Activated naive CD8-positive, alpha-beta T cell treated with anti-CD3 and anti-CD28 coated beads, Interleukin-2, amount 50 U/mL, for 24 hours (primary cell): Measurements from ENCODE around the gene SGSM1.
A peak's percentile ranks its signal among the peaks of the same experiment; 100 is the strongest.

Source experiments
- ATAC-seq: fragments of 150-1000 bp; cut with Tn5 transposase; one replicate; pipeline ENCODE4 v1.10.0; 2021
- DNase-seq: peaks from one replicate; pipeline ENCODE4 v3.0.0; 2021
- H3K27ac Mint-ChIP-seq: one replicate; pipeline ENCODE4 v1.8.0; 2021; ENCODE audit warnings: mild to moderate bottlenecking, mixed read lengths
- H3K27me3 Mint-ChIP-seq: one replicate; pipeline ENCODE4 v1.8.0; 2021; ENCODE audit warnings: mixed read lengths
- H3K36me3 Mint-ChIP-seq: one replicate; pipeline ENCODE4 v1.8.0; 2021; ENCODE audit warnings: low read depth, mixed read lengths
- H3K4me1 Mint-ChIP-seq: one replicate; pipeline ENCODE4 v1.8.0; 2021; ENCODE audit warnings: mixed read lengths
- H3K4me3 Mint-ChIP-seq: one replicate; pipeline ENCODE4 v1.8.0; 2021; ENCODE audit warnings: mild to moderate bottlenecking, moderate library complexity, mixed read lengths
- H3K9me3 Mint-ChIP-seq: one replicate; pipeline ENCODE4 v1.8.0; 2021; ENCODE audit warnings: mixed read lengths

Gene SGSM1

DNA sequence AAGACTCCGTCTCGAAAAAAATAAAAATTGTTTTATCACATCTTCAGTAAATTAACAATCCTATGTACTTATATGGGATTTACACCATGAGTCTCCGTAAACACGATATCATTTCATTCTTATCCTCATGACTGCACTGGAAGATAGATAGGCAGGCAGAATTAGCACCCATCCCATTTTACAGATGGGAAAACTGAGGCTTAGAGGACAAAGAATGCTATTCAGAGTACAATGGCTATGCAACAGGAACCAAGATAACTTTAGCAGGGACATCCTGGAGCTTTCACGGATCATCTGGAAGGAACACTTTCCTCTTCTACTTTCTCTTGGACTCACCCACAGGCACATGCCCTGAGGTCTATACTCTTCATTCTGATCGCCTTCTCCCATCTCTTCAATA lies 14.6 kb upstream of the SGSM1 start:
- no peak overlapping the region for H3K4me3 Mint-ChIP-seq
- DNase-seq, result no peak
- no peaks in the 10 kb centered on the region for H3K4me1 Mint-ChIP-seq
- H3K27ac Mint-ChIP-seq, result no peak overlapping the region
- ATAC-seq, result no peak
- no peaks in the 10 kb centered on the region for H3K27me3 Mint-ChIP-seq
- H3K9me3 Mint-ChIP-seq, result no peaks in the 10 kb centered on the region
- H3K36me3 Mint-ChIP-seq, result no peaks in the 10 kb centered on the region

DNA sequence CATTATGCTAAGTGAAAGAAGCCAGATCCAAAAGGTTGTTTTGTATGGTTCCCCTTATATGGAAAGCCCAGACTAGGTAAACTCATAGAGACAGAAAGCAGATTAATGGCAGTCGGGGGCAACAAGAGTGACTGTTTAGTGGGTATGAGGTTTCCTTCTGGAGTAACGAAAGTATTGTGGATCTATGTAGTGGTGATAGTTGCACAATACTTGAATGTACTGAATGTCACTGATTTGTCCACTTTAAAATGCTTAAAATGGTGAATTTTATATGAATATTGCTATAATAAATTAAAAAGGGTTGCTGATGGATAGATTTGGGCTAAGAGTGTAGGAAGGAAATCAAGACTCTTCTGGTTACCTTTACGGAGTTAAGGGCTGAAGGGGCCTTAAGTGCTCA lies 10.0 kb upstream of the SGSM1 start:
- Mint-ChIP-seq H3K27ac (no peak overlapping the region), H3K4me1 (no peaks in the 10 kb centered on the region), H3K9me3 (no peaks in the 10 kb centered on the region), H3K36me3 (no peaks in the 10 kb centered on the region), H3K4me3 (no peak overlapping the region), H3K27me3 (no peaks in the 10 kb centered on the region)
- ATAC-seq (no peak), DNase-seq (no peak)

DNA sequence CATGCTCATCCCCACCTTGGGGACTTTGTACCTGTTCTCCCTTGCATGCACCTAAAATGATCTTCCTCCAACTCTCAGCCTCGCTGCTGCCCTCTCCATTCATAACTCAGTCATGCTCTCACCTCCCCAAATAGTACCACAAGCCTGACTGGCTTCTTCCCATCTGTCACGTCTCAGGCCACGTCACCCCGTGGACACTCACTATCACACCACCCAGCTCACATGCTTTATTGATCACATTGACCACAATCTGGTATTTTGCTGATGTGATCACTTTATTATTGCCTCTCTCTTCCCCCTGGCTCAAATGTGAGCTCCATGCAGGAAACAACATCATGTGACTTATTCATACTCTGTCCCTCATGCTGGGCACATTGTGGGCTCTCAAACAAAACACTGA lies 9.2 kb upstream of the SGSM1 start:
- H3K4me3 Mint-ChIP-seq, result no peak overlapping the region
- H3K36me3 Mint-ChIP-seq, result no peaks in the 10 kb centered on the region
- no peak for ATAC-seq

DNA sequence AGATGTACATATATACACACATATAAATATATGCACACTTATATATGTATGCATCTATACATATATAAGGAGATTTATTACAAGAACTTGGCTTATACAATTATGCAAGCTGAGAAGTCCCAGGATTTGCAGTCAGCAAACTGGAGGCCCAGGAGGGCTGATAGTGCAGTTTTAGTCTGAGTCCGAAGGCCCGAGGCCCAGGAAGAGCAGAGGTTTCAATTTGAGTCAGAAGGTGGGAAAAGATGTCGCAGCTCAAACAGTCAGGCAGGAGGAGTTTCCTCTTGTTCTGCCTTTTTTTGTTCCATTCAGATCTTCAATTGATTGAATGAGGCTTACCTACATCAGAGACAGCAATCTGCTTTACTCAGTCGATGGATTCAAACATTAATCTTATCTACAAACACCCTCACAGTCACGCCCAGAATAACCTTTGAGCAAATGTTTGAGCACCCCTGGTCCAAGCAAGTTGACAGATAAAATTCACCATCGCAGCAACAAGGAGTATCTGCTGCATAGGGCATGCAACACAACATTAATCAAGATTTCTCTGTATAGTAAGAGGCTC lies 4.0 kb upstream of the SGSM1 start:
- Mint-ChIP-seq H3K27ac (no peak overlapping the region), H3K9me3 (no peaks in the 10 kb centered on the region), H3K4me1 (peaks cover 17% of the 10 kb centered on the region), H3K36me3 (no peaks in the 10 kb centered on the region), H3K4me3 (no peak overlapping the region), H3K27me3 (peaks cover 2% of the 10 kb centered on the region)
- ATAC-seq (no peak), DNase-seq (no peak)

More for the DNA sequence above, 9.2 kb upstream of the SGSM1 start:
- Mint-ChIP-seq H3K9me3 (no peaks in the 10 kb centered on the region), H3K27ac (no peak overlapping the region), H3K27me3 (no peaks in the 10 kb centered on the region), H3K4me1 (peaks cover 4% of the 10 kb centered on the region)
- DNase-seq, result no peak

DNA sequence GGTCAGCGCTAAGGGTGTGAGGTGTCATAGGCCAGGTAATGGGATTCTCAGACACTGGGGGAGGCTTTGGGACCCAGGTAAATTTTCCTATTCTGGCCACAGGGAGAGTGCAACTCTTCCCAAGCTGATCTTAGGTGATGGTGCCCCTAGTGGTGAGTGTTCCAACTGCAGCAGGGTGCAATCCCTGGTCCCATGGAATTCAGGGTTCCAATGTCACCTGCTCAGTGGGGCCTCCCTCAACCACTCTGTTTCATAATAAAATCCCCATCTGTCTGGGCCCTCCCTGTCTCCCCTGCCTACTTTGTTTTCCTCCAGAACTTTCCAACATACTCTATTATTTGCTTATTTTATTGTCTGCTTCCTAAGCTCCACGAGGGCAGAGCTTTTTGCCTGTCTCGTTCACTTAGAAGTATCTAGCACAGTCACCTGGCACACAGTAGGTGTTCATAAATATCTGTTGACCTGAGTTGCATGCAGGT lies 2.9 kb upstream of the SGSM1 start:
- Mint-ChIP-seq H3K27me3 (peaks cover 5% of the 10 kb centered on the region), H3K36me3 (no peaks in the 10 kb centered on the region), H3K4me3 (no peak overlapping the region), H3K27ac (no peak overlapping the region), H3K9me3 (no peaks in the 10 kb centered on the region), H3K4me1 (peaks cover 20% of the 10 kb centered on the region)
- no peak for ATAC-seq
- DNase-seq, result peak; percentile 69

DNA sequence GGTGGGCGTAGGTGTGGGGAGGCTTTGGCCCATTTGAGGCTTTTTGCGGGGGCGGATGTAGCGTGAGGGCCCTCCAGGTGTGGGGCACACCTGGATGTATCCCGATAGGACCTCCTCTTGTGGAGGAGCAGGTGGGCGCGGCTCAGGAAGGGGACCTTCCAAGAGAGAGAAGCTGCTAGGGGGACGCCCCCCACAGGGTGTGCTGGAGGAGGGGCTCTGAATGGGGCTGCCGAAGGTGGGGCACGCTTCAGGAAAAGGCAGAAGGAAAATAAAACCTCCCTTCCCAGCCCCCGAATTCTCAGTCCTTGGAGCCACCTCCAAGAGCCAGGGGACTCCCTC lies 621 bp downstream of the SGSM1 start:
- peaks cover 5% of the 10 kb centered on the region for H3K27me3 Mint-ChIP-seq
- no peaks in the 10 kb centered on the region for H3K9me3 Mint-ChIP-seq
- DNase-seq, result no peak
- peak overlapping the region; percentile 19 for H3K4me3 Mint-ChIP-seq
- no peak overlapping the region for H3K27ac Mint-ChIP-seq
- H3K36me3 Mint-ChIP-seq, result no peaks in the 10 kb centered on the region
- ATAC-seq, result no peak
- H3K4me1 Mint-ChIP-seq, result peaks cover 24% of the 10 kb centered on the region

DNA sequence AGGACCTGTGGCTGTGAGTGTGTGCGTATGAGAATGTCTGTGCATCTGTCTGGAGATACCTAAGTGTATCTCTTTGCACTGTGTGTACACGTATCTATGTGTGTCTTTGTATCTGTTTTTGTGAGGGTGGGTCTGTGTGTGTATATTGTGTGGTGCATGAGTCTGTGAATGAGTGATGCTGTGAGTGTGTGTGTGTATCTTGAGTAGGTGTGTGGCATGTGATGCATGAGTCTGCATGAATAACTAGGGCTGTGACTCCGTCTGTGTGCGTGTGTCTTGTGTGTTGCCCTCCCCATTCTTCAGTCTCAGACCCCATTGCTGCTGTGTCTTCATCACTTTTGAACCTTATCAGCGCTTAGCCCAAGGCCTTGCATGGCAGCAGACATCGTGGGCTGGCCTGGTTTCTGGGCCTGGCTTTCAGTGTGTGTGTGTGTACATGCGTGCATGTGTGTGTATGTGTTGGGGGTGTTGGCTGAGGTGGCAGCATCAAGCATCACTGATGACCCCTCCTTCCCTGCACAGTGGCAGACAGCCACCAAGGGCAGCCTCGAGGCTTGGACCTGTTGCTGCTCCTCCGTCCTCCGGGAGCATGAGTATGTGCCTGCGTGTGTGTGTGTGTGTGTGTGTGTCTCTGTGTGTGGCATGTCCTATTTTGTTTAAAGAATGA lies 1.4 kb downstream of the SGSM1 start:
- DNase-seq, result no peak
- ATAC-seq, result no peak
- H3K9me3 Mint-ChIP-seq, result no peaks in the 10 kb centered on the region
- H3K27me3 Mint-ChIP-seq, result peaks cover 5% of the 10 kb centered on the region
- H3K4me1 Mint-ChIP-seq, result peaks cover 18% of the 10 kb centered on the region
- no peak overlapping the region for H3K4me3 Mint-ChIP-seq
- no peaks in the 10 kb centered on the region for H3K36me3 Mint-ChIP-seq
- no peak overlapping the region for H3K27ac Mint-ChIP-seq

DNA sequence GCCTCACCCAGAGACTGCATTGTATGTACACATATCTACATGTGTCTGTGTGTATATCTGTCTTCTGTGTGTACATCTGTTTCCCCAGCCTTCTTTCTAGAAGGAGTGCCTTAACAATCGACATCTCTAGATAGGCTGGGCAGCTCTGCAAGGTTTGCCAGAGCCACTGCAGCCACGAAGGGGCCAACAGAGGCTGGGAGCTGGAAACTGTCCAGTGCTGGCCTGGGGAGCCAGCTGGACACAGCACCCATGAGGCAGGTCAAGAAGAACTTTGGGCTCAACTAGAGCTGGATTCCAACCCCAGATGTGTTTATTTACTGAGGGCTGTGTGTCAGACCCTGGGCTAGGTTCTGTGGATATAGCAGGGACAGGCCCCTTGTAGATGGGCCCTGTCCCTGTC lies 3.3 kb downstream of the SGSM1 start:
- ATAC-seq, result no peak
- H3K27me3 Mint-ChIP-seq, result peaks cover 5% of the 10 kb centered on the region
- no peak overlapping the region for H3K27ac Mint-ChIP-seq
- no peak for DNase-seq
- H3K9me3 Mint-ChIP-seq, result no peaks in the 10 kb centered on the region
- H3K36me3 Mint-ChIP-seq, result no peaks in the 10 kb centered on the region
- no peak overlapping the region for H3K4me3 Mint-ChIP-seq
- peaks cover 22% of the 10 kb centered on the region for H3K4me1 Mint-ChIP-seq

DNA sequence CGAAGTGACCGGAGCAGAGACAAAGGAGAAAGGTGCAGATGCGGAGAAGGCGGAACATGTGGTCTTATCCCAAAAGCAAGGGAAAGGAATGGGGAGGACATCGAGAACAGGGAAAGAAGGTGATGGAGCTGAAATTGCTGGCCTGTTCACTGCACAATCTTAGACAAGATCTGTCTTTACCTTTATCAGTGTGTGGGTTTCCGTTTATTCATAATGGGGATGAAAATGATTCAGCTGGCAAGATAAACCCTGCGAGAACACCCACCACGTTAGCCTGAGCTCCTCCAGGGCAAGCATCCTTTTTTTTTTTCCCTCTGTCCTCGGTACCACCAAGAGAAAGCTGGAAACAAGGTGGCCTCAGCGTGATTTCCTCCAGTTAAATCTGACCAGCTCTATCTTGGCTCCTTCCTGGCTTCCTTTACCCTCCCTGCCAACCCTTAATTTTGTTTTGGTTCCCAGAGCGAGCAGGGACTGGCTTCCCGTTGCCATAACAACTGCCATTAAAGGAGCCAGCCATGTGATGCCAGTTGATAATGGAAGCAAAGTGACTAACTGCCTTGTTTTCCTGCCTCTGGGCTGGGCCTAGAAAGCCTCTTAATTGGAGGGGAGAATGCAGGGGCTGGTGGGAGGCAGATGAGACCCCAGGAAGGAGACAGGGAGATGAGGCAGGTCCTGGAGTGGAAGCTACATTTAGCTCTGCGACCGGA lies 4.2 kb downstream of the SGSM1 start:
- Mint-ChIP-seq H3K36me3 (peaks cover 4% of the 10 kb centered on the region), H3K27ac (no peak overlapping the region), H3K9me3 (peaks cover 6% of the 10 kb centered on the region), H3K27me3 (peaks cover 2% of the 10 kb centered on the region), H3K4me1 (peaks cover 16% of the 10 kb centered on the region), H3K4me3 (no peak overlapping the region)
- ATAC-seq (no peak), DNase-seq (no peak)

DNA sequence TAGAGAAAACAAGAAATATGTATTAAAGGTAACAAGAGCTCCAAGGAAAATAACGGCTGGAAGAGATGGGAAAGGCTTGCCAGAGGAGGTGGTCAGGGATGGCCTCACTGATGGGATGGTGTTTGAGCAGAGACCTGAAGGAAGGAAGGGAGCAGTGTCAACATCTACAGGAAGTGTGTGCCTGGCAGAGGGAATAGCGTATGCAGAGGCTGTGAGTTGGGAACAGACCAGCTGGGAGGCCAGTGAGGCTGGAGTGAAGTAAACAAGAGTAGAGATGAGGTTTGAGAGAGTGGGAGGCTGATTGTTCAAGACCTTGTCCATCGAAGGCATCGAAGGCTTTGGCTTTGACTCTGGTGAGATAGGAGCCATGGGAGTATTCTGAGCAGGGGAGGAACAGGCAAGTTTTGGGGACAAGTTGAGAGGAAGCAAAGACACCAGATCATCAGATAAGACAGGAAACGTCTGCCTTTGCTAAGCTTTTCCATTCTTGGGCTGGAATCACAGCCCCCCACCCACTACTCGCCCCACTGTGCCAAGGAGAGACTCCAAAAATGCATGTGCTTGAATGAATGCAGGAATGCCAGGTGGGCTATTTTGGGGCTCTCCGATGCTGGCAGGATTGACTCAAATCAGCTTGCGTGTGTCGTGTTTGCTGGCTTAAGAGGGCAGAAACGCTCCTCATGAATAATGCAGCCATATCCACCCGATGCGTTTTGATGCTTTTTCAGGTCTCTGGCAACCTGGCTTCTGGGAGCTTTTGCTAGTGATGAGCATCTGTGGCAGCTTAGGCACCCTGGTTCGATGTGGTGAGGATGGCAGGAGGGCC lies 7.2 kb downstream of the SGSM1 start:
- peaks cover 12% of the 10 kb centered on the region for H3K9me3 Mint-ChIP-seq
- DNase-seq (no peak), ATAC-seq (no peak)
- H3K27me3 Mint-ChIP-seq, result no peaks in the 10 kb centered on the region
- no peak overlapping the region for H3K27ac Mint-ChIP-seq
- no peak overlapping the region for H3K4me3 Mint-ChIP-seq
- H3K36me3 Mint-ChIP-seq, result peaks cover 8% of the 10 kb centered on the region
- H3K4me1 Mint-ChIP-seq, result peaks cover 10% of the 10 kb centered on the region

DNA sequence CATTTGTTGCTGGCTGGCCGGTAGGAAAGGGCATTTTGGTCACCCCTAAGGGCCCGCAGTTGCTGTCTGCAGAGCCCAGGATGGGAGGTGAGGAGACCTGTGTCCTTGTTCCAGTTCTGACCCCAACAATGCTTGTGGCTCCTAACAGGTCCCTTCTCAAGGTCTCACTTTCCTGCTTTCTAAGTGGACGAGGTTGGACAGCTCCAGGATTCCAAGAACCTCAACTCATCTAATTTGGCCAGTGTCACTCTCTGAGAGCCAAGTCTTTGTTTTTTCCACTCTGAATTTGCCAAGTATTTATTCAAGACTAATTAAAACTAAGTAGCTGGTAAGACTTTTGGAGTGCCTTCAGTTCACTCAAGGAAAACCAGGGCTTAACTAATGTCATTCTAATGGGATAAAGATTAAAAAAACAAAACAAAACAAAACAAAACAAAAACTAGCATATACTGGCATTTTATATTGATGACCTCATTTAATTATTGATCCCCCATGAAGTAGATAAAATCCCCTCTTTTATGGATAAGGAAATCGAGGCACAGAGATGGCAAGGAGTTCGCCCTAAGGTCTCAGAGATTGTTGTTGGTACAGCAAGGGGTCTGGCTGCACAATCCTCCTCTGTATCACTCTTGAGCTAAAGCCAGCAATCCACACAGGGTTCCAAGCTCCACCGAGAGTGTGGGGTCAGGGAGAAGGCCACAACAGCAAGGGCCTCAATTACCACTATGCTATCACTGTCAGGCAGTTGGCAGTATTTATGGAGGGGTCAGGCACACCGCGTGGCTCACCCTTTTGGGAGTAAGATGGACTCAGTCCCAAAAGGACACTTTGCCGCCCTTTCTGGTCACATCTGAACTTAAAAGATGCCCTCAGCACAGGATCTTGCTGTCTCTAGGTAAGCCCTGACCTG lies 8.1 kb downstream of the SGSM1 start:
- no peak overlapping the region for H3K27ac Mint-ChIP-seq
- peaks cover 12% of the 10 kb centered on the region for H3K9me3 Mint-ChIP-seq
- H3K27me3 Mint-ChIP-seq, result no peaks in the 10 kb centered on the region
- H3K4me1 Mint-ChIP-seq, result peaks cover 10% of the 10 kb centered on the region
- ATAC-seq, result no peak
- peaks cover 8% of the 10 kb centered on the region for H3K36me3 Mint-ChIP-seq
- no peak for DNase-seq
- H3K4me3 Mint-ChIP-seq, result no peak overlapping the region

DNA sequence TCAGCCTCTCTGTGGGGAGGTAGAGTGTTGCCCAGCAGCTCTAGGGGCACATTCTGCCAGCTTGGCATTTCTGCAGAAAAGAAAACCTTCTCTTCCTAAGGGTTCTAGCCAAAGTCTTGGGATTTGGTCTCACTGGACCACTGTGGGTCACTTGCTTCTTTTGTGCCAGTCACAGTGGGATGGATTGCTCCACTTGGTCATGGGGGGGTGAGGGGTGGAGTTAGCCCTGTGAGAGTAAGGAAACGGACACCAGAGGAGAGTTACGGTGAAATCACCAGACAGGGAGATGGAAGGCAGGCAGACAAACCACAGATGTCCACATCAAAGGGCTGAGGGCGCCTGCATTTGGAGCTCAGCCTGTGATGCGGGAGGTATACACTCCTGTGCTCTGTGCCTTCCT lies 10.8 kb downstream of the SGSM1 start:
- Mint-ChIP-seq H3K27me3 (peaks cover 1% of the 10 kb centered on the region), H3K4me3 (no peak overlapping the region), H3K9me3 (peaks cover 12% of the 10 kb centered on the region), H3K27ac (no peak overlapping the region), H3K4me1 (peaks cover 4% of the 10 kb centered on the region), H3K36me3 (peaks cover 8% of the 10 kb centered on the region)
- ATAC-seq (no peak), DNase-seq (no peak)

DNA sequence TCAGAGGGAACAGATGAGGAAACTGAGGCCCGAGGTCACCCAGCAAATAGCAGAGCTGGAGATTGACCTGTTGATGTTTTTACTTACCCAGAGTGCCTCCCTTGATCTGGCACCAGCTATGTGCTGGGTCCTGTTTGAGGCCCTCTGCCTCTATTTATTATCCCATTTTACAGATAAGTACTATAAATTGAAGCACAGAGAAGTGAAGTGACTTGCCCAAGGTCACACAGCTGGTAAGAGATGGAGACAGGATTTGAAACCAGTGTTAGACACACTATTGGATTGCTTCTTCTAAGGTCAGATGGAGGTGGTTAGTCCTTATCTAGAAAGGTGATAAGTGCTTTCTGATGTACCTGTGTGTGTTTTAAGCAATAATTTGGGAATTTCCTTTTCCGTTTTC lies 13.5 kb downstream of the SGSM1 start:
- no peak for ATAC-seq

DNA sequence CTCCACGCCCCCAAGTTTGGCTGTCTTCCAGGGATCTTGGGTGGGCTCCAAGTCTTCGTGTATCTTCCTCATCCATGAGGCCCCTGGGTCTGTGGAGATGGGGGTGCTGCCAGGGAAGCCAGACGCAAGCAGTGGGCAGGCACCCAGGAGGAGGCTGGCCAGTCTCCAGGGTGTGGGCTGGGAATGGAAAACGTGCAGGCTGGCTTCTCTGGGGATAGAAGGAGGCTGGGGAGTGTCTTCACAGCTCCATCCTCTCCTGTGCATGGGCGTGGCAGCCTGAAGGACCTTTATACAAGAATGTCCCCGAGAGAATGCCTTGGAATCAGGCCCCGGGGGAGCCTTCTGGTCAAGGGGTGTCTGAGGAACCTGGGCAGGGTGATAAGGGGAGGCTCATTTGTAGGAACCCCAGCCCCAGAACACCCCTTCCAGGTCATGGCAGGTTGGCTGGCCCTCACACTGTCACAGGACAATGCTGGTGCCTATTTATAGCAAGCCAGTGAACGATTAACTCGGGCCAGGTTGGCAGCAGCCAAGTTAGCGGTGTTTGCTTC lies 14.0 kb downstream of the SGSM1 start:
- H3K27me3 Mint-ChIP-seq, result peaks cover 1% of the 10 kb centered on the region
- no peak for DNase-seq
- no peak for ATAC-seq
- peaks cover 8% of the 10 kb centered on the region for H3K9me3 Mint-ChIP-seq
- H3K4me1 Mint-ChIP-seq, result no peaks in the 10 kb centered on the region
- H3K4me3 Mint-ChIP-seq, result no peak overlapping the region
- no peak overlapping the region for H3K27ac Mint-ChIP-seq
- H3K36me3 Mint-ChIP-seq, result peaks cover 6% of the 10 kb centered on the region

More for the DNA sequence above, 13.5 kb downstream of the SGSM1 start:
- Mint-ChIP-seq H3K4me1 (no peaks in the 10 kb centered on the region), H3K4me3 (no peak overlapping the region), H3K27ac (no peak overlapping the region), H3K9me3 (peaks cover 12% of the 10 kb centered on the region), H3K27me3 (peaks cover 1% of the 10 kb centered on the region), H3K36me3 (peaks cover 8% of the 10 kb centered on the region)
- no peak for DNase-seq
